HG03066 (cell line): Measurements from ENCODE around the gene KLC3.
"Not testable (repeated sequence)": the region's sequence is repeated elsewhere in the genome, so short reads cannot be mapped to it uniquely, and the experiment has no call there.

Source experiments
- ATAC-seq: cut with Tn5 transposase; IDR thresholded peaks from one replicate; pipeline ENCODE4 v1.9.1; 2021; ENCODE audit warnings: low read depth; ENCODE audit not compliant: unreplicated experiment

Gene KLC3

GRCh38 chr19:45340232-45340898, at the start of gene KLC3:
TSS of gene KLC3 (plus strand) at chr19:45340750. CDS start at chr19:45345542, 4,792 bp downstream.
- no peak for ATAC-seq

GRCh38 chr19:45291834-45292233, 48.7 kb upstream of the KLC3 start:
- no peak for ATAC-seq

GRCh38 chr19:45293682-45294081, 46.9 kb upstream of the KLC3 start:
- no peak for ATAC-seq

GRCh38 chr19:45294291-45295029, 46.1 kb upstream of the KLC3 start:
- no peak for ATAC-seq

GRCh38 chr19:45295873-45296272, 44.7 kb upstream of the KLC3 start:
- ATAC-seq: no peak

- no peak for ATAC-seq
Observed at GRCh38 chr19:45296355-45296754, 44.2 kb upstream of the KLC3 start.

GRCh38 chr19:45297674-45298073, 42.9 kb upstream of the KLC3 start:
- ATAC-seq: no peak

- ATAC-seq: no peak
Observed at GRCh38 chr19:45298264-45298663, 42.3 kb upstream of the KLC3 start.

- no peak for ATAC-seq
Observed at GRCh38 chr19:45299719-45300118, 40.8 kb upstream of the KLC3 start.

- ATAC-seq: no peak
Observed at GRCh38 chr19:45302416-45302815, 38.1 kb upstream of the KLC3 start.

- no peak for ATAC-seq
Observed at GRCh38 chr19:45303269-45304060, 37.1 kb upstream of the KLC3 start.

GRCh38 chr19:45304141-45304926, 36.2 kb upstream of the KLC3 start:
- ATAC-seq: no peak

GRCh38 chr19:45305007-45305406, 35.5 kb upstream of the KLC3 start:
- ATAC-seq: no peak

- no peak for ATAC-seq
Observed at GRCh38 chr19:45305421-45305820, 35.1 kb upstream of the KLC3 start.

GRCh38 chr19:45306040-45306439, 34.5 kb upstream of the KLC3 start:
- no peak for ATAC-seq

GRCh38 chr19:45306518-45307027, 34.0 kb upstream of the KLC3 start:
- no peak for ATAC-seq

- ATAC-seq: no peak
Observed at GRCh38 chr19:45307361-45307760, 33.2 kb upstream of the KLC3 start.

- ATAC-seq: not testable (repeated sequence)
Observed at GRCh38 chr19:45309322-45309721, 31.2 kb upstream of the KLC3 start.

- no peak for ATAC-seq
Observed at GRCh38 chr19:45311621-45312020, 28.9 kb upstream of the KLC3 start.

GRCh38 chr19:45312285-45312684, 28.3 kb upstream of the KLC3 start:
- not testable (repeated sequence) for ATAC-seq
